Progenitor cell of endocrine pancreas (in vitro differentiated cells): ENCODE measurements around the gene EIF5. TPM values are rescaled to one million over a fixed set of nuclear protein-coding genes. Genes with fewer than 3 reads are reported as not detected.
"Not testable (repeated sequence)": the region's sequence is repeated elsewhere in the genome, so short reads cannot be mapped to it uniquely, and the experiment has no call there.

Experiments used
- DNase-seq: peaks from one replicate; pipeline ENCODE4 v3.0.0; 2021; ENCODE audit warnings: low spot score; ENCODE audit not compliant: unreplicated experiment
- H3K27ac Mint-ChIP-seq: 2 replicates; pipeline ENCODE4 v1.8.0; 2021; ENCODE audit warnings: mild to moderate bottlenecking, moderate library complexity, mixed read lengths
- H3K27me3 Mint-ChIP-seq: 2 replicates; pipeline ENCODE4 v1.8.0; 2021; ENCODE audit warnings: mixed read lengths
- H3K36me3 Mint-ChIP-seq: 2 replicates; pipeline ENCODE4 v1.8.0; 2022; ENCODE audit warnings: mixed read lengths; ENCODE audit not compliant: insufficient read depth
- H3K4me1 Mint-ChIP-seq: 2 replicates; pipeline ENCODE4 v1.8.0; 2021; ENCODE audit warnings: low read depth, mixed read lengths
- H3K4me3 Mint-ChIP-seq: 2 replicates; pipeline ENCODE4 v1.8.0; 2021; ENCODE audit warnings: low read depth, mild to moderate bottlenecking, moderate library complexity, mixed read lengths
- H3K9me3 Mint-ChIP-seq: 2 replicates; pipeline ENCODE4 v1.8.0; 2021; ENCODE audit warnings: low read depth, mixed read lengths
- total RNA-seq: library from RNA; stranded (reverse); gene quantifications from 2 replicates; pipeline ENCODE4 v1.2.1, GENCODE V29; 2021
- TF ChIP-seq, protein P1 (sequence below): fragments of 200-600 bp; sonication (generic); IDR thresholded peaks from one replicate; pipeline ENCODE4 v1.5.0; 2021; ENCODE audit warnings: antibody characterized with exemption, mild to moderate bottlenecking; ENCODE audit not compliant: unreplicated experiment

The EIF5 gene
- total RNA-seq, 1 donor from 2014 or later = 384 TPM

DNA sequence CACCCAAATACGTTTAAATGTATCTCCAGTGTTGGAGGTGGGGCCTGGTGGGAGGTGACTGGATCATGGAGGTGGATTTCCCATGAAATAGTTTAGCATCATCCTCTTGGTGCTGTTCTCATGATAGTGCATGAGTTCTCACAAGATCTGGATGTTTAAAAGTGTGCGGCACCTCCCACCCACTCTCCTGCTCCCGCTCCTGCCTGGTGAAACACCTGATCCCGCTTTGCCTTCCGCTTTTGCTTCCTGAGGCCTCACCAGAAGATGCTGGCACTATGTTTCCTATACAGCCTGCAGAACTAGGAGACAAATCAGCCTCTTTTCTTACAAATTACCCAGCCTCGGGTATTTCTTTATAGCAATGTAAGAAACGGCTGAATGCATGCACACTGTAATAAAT is 20.1 kb downstream of the EIF5 start:
- Mint-ChIP-seq H3K27me3 (peaks cover 2% of the 10 kb centered on the region), H3K36me3 (no peaks in the 10 kb centered on the region), H3K4me1 (no peaks in the 10 kb centered on the region), H3K4me3 (no peak overlapping the region), H3K9me3 (no peaks in the 10 kb centered on the region), H3K27ac (peak overlapping the region; percentile 52)
- TF ChIP-seq, protein P1, sequence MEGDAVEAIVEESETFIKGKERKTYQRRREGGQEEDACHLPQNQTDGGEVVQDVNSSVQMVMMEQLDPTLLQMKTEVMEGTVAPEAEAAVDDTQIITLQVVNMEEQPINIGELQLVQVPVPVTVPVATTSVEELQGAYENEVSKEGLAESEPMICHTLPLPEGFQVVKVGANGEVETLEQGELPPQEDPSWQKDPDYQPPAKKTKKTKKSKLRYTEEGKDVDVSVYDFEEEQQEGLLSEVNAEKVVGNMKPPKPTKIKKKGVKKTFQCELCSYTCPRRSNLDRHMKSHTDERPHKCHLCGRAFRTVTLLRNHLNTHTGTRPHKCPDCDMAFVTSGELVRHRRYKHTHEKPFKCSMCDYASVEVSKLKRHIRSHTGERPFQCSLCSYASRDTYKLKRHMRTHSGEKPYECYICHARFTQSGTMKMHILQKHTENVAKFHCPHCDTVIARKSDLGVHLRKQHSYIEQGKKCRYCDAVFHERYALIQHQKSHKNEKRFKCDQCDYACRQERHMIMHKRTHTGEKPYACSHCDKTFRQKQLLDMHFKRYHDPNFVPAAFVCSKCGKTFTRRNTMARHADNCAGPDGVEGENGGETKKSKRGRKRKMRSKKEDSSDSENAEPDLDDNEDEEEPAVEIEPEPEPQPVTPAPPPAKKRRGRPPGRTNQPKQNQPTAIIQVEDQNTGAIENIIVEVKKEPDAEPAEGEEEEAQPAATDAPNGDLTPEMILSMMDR = no peak
- no peak for DNase-seq

GRCh38 chr14:103356024-103356682 is 22.1 kb downstream of the EIF5 start:
- Mint-ChIP-seq H3K4me3 (no peak overlapping the region), H3K9me3 (no peaks in the 10 kb centered on the region), H3K36me3 (no peaks in the 10 kb centered on the region), H3K4me1 (no peaks in the 10 kb centered on the region), H3K27me3 (peaks cover 2% of the 10 kb centered on the region), H3K27ac (no peak overlapping the region)
- TF ChIP-seq, protein P1 = no peak
- no peak for DNase-seq

GRCh38 chr14:103357552-103357951 is 23.5 kb downstream of the EIF5 start:
- H3K4me3 Mint-ChIP-seq, H3K9me3 Mint-ChIP-seq, H3K4me1 Mint-ChIP-seq, DNase-seq, H3K36me3 Mint-ChIP-seq, H3K27me3 Mint-ChIP-seq: not testable (repeated sequence)
- H3K27ac Mint-ChIP-seq = peak overlapping the region; percentile 76

DNA sequence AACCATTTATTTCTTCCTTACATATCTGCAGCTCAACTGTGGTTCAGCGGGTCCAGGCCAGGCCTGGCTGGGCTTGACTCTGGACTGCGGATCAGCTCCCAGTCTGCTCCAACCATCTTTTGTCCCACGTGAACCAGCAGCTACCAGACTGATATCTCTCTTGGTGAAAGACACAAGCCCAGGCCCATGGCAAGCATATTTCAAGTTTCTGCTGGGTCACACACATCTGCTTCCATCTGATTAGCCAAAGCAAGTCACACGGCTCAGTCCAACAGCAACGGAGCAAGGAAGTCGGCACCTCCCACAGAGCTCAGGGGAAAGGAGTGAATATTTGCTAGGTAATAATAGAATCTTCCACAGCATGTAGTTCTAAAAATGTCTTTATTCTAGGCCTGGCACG is 26.5 kb downstream of the EIF5 start:
- TF ChIP-seq, protein P1 = no peak
- H3K27ac Mint-ChIP-seq = no peak overlapping the region
- H3K36me3 Mint-ChIP-seq = peaks cover 4% of the 10 kb centered on the region
- no peaks in the 10 kb centered on the region for H3K27me3 Mint-ChIP-seq
- peaks cover 10% of the 10 kb centered on the region for H3K9me3 Mint-ChIP-seq
- H3K4me3 Mint-ChIP-seq = no peak overlapping the region
- H3K4me1 Mint-ChIP-seq = no peaks in the 10 kb centered on the region
- no peak for DNase-seq

DNA sequence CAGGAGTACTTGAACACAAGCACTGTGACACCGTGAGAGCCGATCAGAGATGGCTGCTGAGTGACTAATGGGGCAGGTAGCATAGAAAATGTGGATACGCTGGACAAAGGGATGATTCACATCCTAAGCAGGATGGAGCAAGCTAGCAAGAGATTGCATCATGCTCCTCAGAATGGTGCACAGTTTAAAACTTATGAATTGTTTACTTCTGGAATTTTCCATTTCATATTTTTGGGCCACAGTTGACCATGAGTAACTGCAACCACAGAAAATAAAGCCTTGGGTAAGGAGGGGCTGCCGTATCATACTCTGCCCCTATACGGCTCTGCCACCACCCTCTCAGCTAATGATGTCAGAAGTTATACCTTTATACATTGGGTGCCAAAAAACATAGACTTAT is 27.8 kb downstream of the EIF5 start:
- peaks cover 10% of the 10 kb centered on the region for H3K9me3 Mint-ChIP-seq

More for the DNA sequence above, 27.8 kb downstream of the EIF5 start:
- Mint-ChIP-seq H3K27ac (no peak overlapping the region), H3K4me3 (no peak overlapping the region), H3K27me3 (no peaks in the 10 kb centered on the region), H3K36me3 (peaks cover 4% of the 10 kb centered on the region), H3K4me1 (no peaks in the 10 kb centered on the region)
- DNase-seq = no peak
- TF ChIP-seq, protein P1 = no peak
